Measurements from ENCODE around the gene IL5RA. TPM values are rescaled to one million over a fixed set of nuclear protein-coding genes. Genes with fewer than 3 reads are reported as not detected.

Gene IL5RA
- total RNA-seq, 2 donors from 2014 or later = not detected

- 100% methylated on average over 1 of the region's 1 CpG; no CpG with 5 or more reads in 1 of the 2 experiments for WGBS, 2 experiments (ENCODE audit: insufficient coverage in 1 of 2, insufficient read length in 1 of 2)
- H3K27me3 ChIP-seq (ENCODE audit: control insufficient read depth, insufficient read depth, low read length, poor library complexity, severe bottlenecking) = no peaks in the 10 kb centered on the region
- no peak overlapping the region for H3K27ac ChIP-seq (ENCODE audit: low read depth, low read length)
- Mint-ChIP-seq H3K4me3 (no peak overlapping the region), H3K27ac (peak overlapping the region; percentile 65), H3K9me3 (no peaks in the 10 kb centered on the region), H3K36me3 (ENCODE audit: low read depth) (peaks cover 58% of the 10 kb centered on the region), H3K4me1 (no peaks in the 10 kb centered on the region), H3K27me3 (ENCODE audit: insufficient read depth) (no peaks in the 10 kb centered on the region)
- H3K4me3 ChIP-seq (ENCODE audit: low read length) = no peak overlapping the region
- H3K9me3 ChIP-seq (ENCODE audit: control insufficient read depth, low read length) = no peaks in the 10 kb centered on the region
- H3K9ac ChIP-seq (ENCODE audit: extremely low read depth, low read length, poor library complexity, severe bottlenecking) = no peak overlapping the region
- no peaks in the 10 kb centered on the region for H3K4me1 ChIP-seq (ENCODE audit: control insufficient read depth, insufficient read depth, low read length)
- DNase-seq = no peak
- TF ChIP-seq, protein P1, sequence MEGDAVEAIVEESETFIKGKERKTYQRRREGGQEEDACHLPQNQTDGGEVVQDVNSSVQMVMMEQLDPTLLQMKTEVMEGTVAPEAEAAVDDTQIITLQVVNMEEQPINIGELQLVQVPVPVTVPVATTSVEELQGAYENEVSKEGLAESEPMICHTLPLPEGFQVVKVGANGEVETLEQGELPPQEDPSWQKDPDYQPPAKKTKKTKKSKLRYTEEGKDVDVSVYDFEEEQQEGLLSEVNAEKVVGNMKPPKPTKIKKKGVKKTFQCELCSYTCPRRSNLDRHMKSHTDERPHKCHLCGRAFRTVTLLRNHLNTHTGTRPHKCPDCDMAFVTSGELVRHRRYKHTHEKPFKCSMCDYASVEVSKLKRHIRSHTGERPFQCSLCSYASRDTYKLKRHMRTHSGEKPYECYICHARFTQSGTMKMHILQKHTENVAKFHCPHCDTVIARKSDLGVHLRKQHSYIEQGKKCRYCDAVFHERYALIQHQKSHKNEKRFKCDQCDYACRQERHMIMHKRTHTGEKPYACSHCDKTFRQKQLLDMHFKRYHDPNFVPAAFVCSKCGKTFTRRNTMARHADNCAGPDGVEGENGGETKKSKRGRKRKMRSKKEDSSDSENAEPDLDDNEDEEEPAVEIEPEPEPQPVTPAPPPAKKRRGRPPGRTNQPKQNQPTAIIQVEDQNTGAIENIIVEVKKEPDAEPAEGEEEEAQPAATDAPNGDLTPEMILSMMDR (conservative IDR thresholded peaks at IDR 0.05) = no peak
- peaks cover 92% of the 10 kb centered on the region for H3K36me3 ChIP-seq (ENCODE audit: control insufficient read depth, insufficient read depth, low read length)
Observed at GRCh38 chr3:3151513-3151912, 41.3 kb upstream of the IL5RA start.

DNA sequence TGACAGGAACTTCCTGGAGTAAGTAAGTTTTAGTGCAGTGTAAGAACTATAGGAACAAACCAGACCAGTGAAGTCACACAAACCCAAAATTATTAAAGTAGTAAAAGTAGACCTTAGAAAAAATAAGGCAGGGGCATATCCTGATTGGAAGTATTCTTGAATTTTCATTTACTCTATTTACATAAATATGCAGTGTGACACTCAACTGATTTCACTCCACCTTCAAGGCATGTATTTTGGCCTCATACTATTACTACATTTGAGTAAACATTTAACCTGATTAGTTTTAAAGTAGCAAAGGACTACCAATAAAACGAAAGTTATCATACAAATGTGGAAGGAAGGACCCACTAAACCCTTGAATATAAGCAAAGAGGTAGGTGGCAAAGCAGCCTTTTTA lies 39.4 kb upstream of the IL5RA start:
- H3K36me3 ChIP-seq (ENCODE audit: control insufficient read depth, insufficient read depth, low read length) = peaks cover 93% of the 10 kb centered on the region
- Mint-ChIP-seq H3K27me3 (ENCODE audit: insufficient read depth) (no peaks in the 10 kb centered on the region), H3K4me3 (no peak overlapping the region), H3K9me3 (no peaks in the 10 kb centered on the region), H3K4me1 (no peaks in the 10 kb centered on the region), H3K27ac (no peak overlapping the region), H3K36me3 (ENCODE audit: low read depth) (peaks cover 60% of the 10 kb centered on the region)
- H3K4me1 ChIP-seq (ENCODE audit: control insufficient read depth, insufficient read depth, low read length) = no peaks in the 10 kb centered on the region
- 88% methylated on average over 1 of the region's 1 CpG; no CpG with 5 or more reads in 1 of the 2 experiments for WGBS, 2 experiments (ENCODE audit: insufficient coverage in 1 of 2, insufficient read length in 1 of 2)
- TF ChIP-seq, protein P1 (conservative IDR thresholded peaks at IDR 0.05) = no peak
- H3K4me3 ChIP-seq (ENCODE audit: low read length) = no peak overlapping the region
- H3K9me3 ChIP-seq (ENCODE audit: control insufficient read depth, low read length) = no peaks in the 10 kb centered on the region
- DNase-seq = no peak
- H3K9ac ChIP-seq (ENCODE audit: extremely low read depth, low read length, poor library complexity, severe bottlenecking) = no peak overlapping the region
- no peaks in the 10 kb centered on the region for H3K27me3 ChIP-seq (ENCODE audit: control insufficient read depth, insufficient read depth, low read length, poor library complexity, severe bottlenecking)
- no peak overlapping the region for H3K27ac ChIP-seq (ENCODE audit: low read depth, low read length)

GRCh38 chr3:3145831-3146230 lies 35.7 kb upstream of the IL5RA start:
- Histone ChIP-seq H3K27me3 (ENCODE audit: control insufficient read depth, insufficient read depth, low read length, poor library complexity, severe bottlenecking) (no peaks in the 10 kb centered on the region), H3K4me1 (ENCODE audit: control insufficient read depth, insufficient read depth, low read length) (no peaks in the 10 kb centered on the region), H3K4me3 (ENCODE audit: low read length) (no peak overlapping the region), H3K9me3 (ENCODE audit: control insufficient read depth, low read length) (no peaks in the 10 kb centered on the region), H3K9ac (ENCODE audit: extremely low read depth, low read length, poor library complexity, severe bottlenecking) (no peak overlapping the region), H3K36me3 (ENCODE audit: control insufficient read depth, insufficient read depth, low read length) (peaks cover 96% of the 10 kb centered on the region), H3K27ac (ENCODE audit: low read depth, low read length) (no peak overlapping the region)
- WGBS, 2 experiments (ENCODE audit: insufficient coverage in 1 of 2, insufficient read length in 1 of 2) = 96 to 100% methylated on average over 3 to 8 of the region's 8 CpGs
- no peak for DNase-seq
- Mint-ChIP-seq H3K27ac (no peak overlapping the region), H3K27me3 (ENCODE audit: insufficient read depth) (no peaks in the 10 kb centered on the region), H3K9me3 (no peaks in the 10 kb centered on the region), H3K36me3 (ENCODE audit: low read depth) (peaks cover 66% of the 10 kb centered on the region), H3K4me1 (no peaks in the 10 kb centered on the region), H3K4me3 (no peak overlapping the region)
- TF ChIP-seq, protein P1 (conservative IDR thresholded peaks at IDR 0.05) = no peak

Data from endodermal cell (in vitro differentiated cells).